Measurements from ENCODE around the gene KIAA1217.

KIAA1217 gene

GRCh38 chr10:24551161-24551560 lies 342.2 kb downstream of the KIAA1217 start:
- H3K27ac ChIP-seq = no peak overlapping the region
- H3K4me3 ChIP-seq = no peak overlapping the region
- TF ChIP-seq, protein P1, sequence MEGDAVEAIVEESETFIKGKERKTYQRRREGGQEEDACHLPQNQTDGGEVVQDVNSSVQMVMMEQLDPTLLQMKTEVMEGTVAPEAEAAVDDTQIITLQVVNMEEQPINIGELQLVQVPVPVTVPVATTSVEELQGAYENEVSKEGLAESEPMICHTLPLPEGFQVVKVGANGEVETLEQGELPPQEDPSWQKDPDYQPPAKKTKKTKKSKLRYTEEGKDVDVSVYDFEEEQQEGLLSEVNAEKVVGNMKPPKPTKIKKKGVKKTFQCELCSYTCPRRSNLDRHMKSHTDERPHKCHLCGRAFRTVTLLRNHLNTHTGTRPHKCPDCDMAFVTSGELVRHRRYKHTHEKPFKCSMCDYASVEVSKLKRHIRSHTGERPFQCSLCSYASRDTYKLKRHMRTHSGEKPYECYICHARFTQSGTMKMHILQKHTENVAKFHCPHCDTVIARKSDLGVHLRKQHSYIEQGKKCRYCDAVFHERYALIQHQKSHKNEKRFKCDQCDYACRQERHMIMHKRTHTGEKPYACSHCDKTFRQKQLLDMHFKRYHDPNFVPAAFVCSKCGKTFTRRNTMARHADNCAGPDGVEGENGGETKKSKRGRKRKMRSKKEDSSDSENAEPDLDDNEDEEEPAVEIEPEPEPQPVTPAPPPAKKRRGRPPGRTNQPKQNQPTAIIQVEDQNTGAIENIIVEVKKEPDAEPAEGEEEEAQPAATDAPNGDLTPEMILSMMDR (IDR thresholded peaks at IDR 0.05) = no peak
- no peak for DNase-seq (ENCODE audit: low spot score)

- DNase-seq (ENCODE audit: low spot score) = no peak
- TF ChIP-seq, protein P1 (IDR thresholded peaks at IDR 0.05) = no peak
- H3K27ac ChIP-seq = no peak overlapping the region
- no peak overlapping the region for H3K4me3 ChIP-seq
Measured at GRCh38 chr10:24552346-24553016, 343.5 kb downstream of the KIAA1217 start.

DNA sequence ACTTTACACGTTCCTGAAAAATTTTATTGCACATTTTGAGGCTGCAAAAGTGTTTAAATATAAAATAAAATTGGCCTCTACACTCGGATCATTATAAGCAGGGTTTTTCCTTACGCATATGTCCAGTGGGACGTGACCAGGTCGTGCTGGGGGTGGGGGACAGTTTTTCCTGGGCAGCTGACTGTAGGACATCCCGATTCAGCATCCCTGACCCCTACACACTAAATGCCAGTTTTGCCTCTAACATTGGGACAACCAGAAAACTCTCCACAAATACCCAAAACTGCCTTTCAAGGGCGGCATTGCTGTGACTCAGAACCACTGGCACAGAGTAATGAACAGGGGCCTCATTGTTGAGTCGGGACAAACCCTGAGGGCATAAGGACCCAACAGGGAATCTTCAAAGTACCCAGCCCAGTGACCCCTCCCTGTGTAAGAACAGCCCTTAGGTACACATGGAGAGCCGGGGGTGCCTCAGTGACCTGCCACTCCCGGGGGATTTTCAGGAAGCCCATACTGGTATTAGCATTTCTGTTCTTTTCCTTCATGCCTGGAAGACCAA lies 344.2 kb downstream of the KIAA1217 start:
- no peak overlapping the region for H3K27ac ChIP-seq
- TF ChIP-seq, protein P1 (IDR thresholded peaks at IDR 0.05) = no peak

DNA sequence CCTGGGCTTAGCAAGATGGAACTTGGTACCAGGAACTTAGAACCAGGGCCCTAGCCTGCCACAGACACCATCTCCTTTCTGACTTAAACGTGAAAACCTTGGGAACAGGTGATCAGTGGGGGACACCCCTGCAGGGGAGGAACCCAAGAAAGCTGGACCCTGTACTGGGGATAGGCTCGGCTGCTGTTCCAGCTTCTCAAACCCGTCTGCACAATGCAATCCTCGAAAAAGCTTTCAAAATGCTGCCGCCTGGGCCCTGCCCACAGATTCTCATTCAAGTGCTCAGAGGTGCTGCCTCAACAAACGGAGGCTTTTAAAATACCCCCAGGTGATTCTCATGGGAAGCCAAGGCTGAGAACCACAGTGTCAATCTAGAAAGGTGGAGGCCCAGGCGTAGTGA lies 345.1 kb downstream of the KIAA1217 start:
- Histone ChIP-seq H3K27ac (no peak overlapping the region), H3K4me3 (no peak overlapping the region)
- DNase-seq (ENCODE audit: low spot score) = no peak
- TF ChIP-seq, protein P1 (IDR thresholded peaks at IDR 0.05) = no peak

More for the DNA sequence above, 344.2 kb downstream of the KIAA1217 start:
- H3K4me3 ChIP-seq = no peak overlapping the region
- no peak for DNase-seq (ENCODE audit: low spot score)

DNA sequence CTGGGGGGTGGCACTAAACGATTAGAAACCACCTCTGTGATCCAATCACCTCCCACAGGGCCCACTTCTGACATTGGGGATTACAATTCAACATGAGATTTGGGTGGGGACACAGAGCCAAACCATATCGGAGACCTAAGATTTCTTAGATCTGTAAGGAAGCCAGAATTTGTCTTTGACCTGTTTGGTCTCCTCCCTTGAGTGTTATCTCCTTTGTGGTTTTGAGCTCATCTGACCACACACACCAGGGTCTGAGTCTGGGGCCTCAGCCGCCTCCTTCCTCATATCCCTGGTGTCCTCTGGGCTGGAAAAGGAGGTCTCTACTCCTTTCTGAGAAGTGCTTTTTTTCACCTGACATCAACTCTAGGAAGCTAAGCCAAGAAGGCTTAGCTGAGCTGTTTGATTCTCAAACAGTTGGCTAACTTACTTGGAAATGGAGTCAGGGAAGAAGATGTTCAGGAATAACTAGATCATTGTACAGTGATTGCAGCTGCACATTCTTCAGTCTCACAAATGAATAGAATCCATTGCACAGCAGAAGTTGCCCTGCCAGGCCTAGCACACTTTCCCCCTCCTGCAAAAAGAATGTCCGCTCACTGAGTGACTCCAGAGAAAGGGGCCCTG lies 347.3 kb downstream of the KIAA1217 start:
- Histone ChIP-seq H3K4me3 (no peak overlapping the region), H3K27ac (no peak overlapping the region)
- TF ChIP-seq, protein P1 (IDR thresholded peaks at IDR 0.05) = no peak
- DNase-seq (ENCODE audit: low spot score) = no peak

DNA sequence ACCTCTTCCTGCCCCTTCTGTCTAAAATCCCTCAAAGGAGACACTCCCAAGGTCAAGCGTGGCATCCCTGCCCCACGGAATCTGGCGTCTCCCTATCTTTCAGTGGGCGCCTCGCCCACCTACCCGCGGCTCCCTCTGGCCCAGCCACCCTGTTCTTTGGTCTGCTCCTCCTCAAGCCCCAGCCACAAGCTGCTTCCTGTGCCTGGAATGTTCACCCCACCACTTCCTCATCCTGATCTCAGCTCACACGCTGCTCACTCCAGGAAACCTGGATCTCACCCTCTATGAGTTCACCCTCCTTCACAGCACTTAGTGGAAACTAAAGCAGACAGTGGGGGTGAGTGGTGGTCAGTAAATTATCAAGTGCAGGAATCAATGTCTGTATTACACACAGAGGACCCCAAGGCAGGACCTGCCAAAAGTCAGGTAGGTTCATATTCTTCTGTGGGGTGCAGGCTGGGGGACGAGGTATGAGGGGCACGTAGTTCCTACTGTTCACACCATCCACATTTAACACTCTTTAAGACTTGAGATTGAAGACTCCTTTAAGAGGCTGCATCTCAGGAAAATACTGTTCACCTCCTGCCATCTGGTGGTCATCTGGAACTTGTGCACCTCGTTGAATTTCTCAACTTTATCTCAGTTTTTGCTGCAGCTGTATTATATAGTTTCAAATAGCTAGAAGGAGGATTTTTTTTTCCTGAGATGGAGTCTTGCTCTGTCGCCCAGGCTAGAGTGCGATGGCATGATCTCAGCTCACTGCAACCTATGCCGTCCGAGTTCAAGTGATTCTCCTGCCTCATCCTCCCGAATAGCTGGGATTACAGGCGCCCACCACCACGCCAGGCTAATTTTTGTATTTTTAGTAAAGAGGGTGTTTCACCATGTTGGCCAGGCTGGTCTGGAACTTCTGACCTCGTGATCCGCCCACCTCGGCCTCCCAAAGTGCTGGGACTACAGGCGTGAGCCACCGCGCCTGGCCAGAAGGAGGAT lies 348.1 kb downstream of the KIAA1217 start:
- Histone ChIP-seq H3K4me3 (no peak overlapping the region), H3K27ac (no peak overlapping the region)
- TF ChIP-seq, protein P1 (IDR thresholded peaks at IDR 0.05) = no peak
- no peak for DNase-seq (ENCODE audit: low spot score)
